B cell (primary cell): Measurements from ENCODE around the gene DYNC2H1. TPM values are rescaled to one million over a fixed set of nuclear protein-coding genes. Genes with fewer than 3 reads are reported as not detected.

ENCODE experiments used
- ATAC-seq: fragments of 200-7000 bp; cut with Tn5 transposase; one replicate; pipeline ENCODE4 v1.10.0; 2021; ENCODE audit warnings: low read depth, mild to moderate bottlenecking, moderate number of reproducible peaks, moderate library complexity
- CTCF ChIA-PET: fragments of 350-600 bp; sonication (Branson Sonifier 250); formaldehyde crosslinking; loops from one replicate; lab custom pipeline; 2021; ENCODE audit warnings: antibody characterized with exemption, inconsistent platforms; lab: Charles Lee
- POLR2A ChIA-PET: fragments of 350-600 bp; sonication (Branson Sonifier 250); formaldehyde crosslinking; loops from one replicate; lab custom pipeline; 2021; ENCODE audit warnings: antibody characterized with exemption; lab: Charles Lee
- DNase-seq: peaks from one replicate; pipeline ENCODE4 v3.0.0; 2013
- H2AFZ ChIP-seq: 2 replicates; pipeline ENCODE4 v1.6.1; 2012; ENCODE audit warnings: mild to moderate bottlenecking, low read depth, low read length; ENCODE audit not compliant: insufficient read depth, poor library complexity, severe bottlenecking
- H3K27ac ChIP-seq, 2 donors: 1 replicate in 1 of 2; 2 replicates in 1 of 2; pipeline ENCODE4 v1.5.1; 2012 to 2013; ENCODE audit warnings: low read length in 2 of 2, mild to moderate bottlenecking in 2 of 2, moderate library complexity in 1 of 2
- H3K27me3 ChIP-seq, 4 experiments: fragments of 200-600 bp in 1 of 4; sonication (generic) in 1 of 4; replicated peaks in 1 of 4; 1 replicate in 2 of 4; 2 replicates in 2 of 4; pipeline versions ENCODE4 v1.6.1 to v1.7.0; 2013 to 2016; ENCODE audit warnings: low read length in 3 of 4, mild to moderate bottlenecking in 2 of 4, mixed read lengths in 1 of 4, moderate library complexity in 1 of 4; ENCODE audit not compliant: insufficient read depth in 4 of 4, control insufficient read depth in 3 of 4; ENCODE audit errors: control extremely low read depth in 1 of 4
- H3K36me3 ChIP-seq, 2 experiments: replicated peaks in 1 of 2; 1 replicate in 1 of 2; 2 replicates in 1 of 2; pipeline versions ENCODE4 v1.6.1 to v1.7.1; 2013; ENCODE audit warnings: low read length in 1 of 2; ENCODE audit not compliant: insufficient read depth in 2 of 2, control insufficient read depth in 1 of 2; ENCODE audit errors: control extremely low read depth in 1 of 2, extremely low read depth in 1 of 2
- H3K4me1 ChIP-seq, 2 donors: fragments of 200-600 bp in 1 of 2; sonication (generic) in 1 of 2; 1 replicate in 1 of 2; 2 replicates in 1 of 2; pipeline versions ENCODE4 v1.5.1 to v1.6.1; 2013 to 2017; ENCODE audit warnings: low read length in 2 of 2; ENCODE audit not compliant: control insufficient read depth in 2 of 2, insufficient read depth in 2 of 2
- H3K4me2 ChIP-seq: replicated peaks from 2 replicates; pipeline ENCODE3; 2012; ENCODE audit warnings: mild to moderate bottlenecking, low read depth, low read length; ENCODE audit not compliant: poor library complexity, severe bottlenecking
- H3K4me3 ChIP-seq, 5 experiments: fragments of 200-600 bp in 1 of 5; sonication (generic) in 1 of 5; 1 replicate in 3 of 5; 2 replicates in 2 of 5; pipeline versions ENCODE4 v1.5.1 to v1.7.0; 2011 to 2016; ENCODE audit warnings: low read length in 4 of 5, mild to moderate bottlenecking in 4 of 5, low read depth in 2 of 5, control low read depth in 1 of 5, moderate library complexity in 1 of 5; ENCODE audit not compliant: insufficient read depth in 1 of 5; ENCODE audit errors: control extremely low read depth in 1 of 5, extremely low read depth in 1 of 5
- H3K79me2 ChIP-seq: fragments of 200-600 bp; sonication (generic); one replicate; pipeline ENCODE4 v1.6.0; 2016; ENCODE audit warnings: low read length; ENCODE audit not compliant: control insufficient read depth, insufficient read depth
- H3K9ac ChIP-seq: fragments of 200-600 bp; sonication (generic); 2 replicates; pipeline ENCODE4 v1.6.1; 2017; ENCODE audit warnings: mild to moderate bottlenecking, low read length, moderate library complexity
- H3K9me3 ChIP-seq, 3 donors: one replicate each; pipeline versions ENCODE4 v1.6.1 to v1.7.1; 2013; ENCODE audit warnings: low read length in 2 of 3; ENCODE audit not compliant: control insufficient read depth in 2 of 3, insufficient read depth in 1 of 3; ENCODE audit errors: control extremely low read depth in 1 of 3
- H4K20me1 ChIP-seq: 2 replicates; pipeline ENCODE4 v1.6.0; 2012; ENCODE audit warnings: mild to moderate bottlenecking, low read length; ENCODE audit not compliant: insufficient read depth, control insufficient read depth, poor library complexity, severe bottlenecking
- H3K27ac Mint-ChIP-seq: one replicate; pipeline ENCODE4 v1.8.0; 2021; ENCODE audit warnings: mixed read lengths
- H3K27me3 Mint-ChIP-seq: one replicate; pipeline ENCODE4 v1.8.0; 2021; ENCODE audit warnings: mixed read lengths
- H3K4me1 Mint-ChIP-seq: one replicate; pipeline ENCODE4 v1.8.0; 2021; ENCODE audit warnings: mixed read lengths
- H3K4me3 Mint-ChIP-seq: one replicate; pipeline ENCODE4 v1.8.0; 2021; ENCODE audit warnings: mixed read lengths
- H3K9me3 Mint-ChIP-seq: one replicate; pipeline ENCODE4 v1.8.0; 2022; ENCODE audit warnings: mixed read lengths; ENCODE audit not compliant: insufficient read depth
- EZH2 ChIP-seq: IDR thresholded peaks from 2 replicates; pipeline ENCODE4 v1.6.1; 2012; ENCODE audit warnings: borderline replicate concordance, low read depth, mild to moderate bottlenecking, moderate library complexity, low read length; ENCODE audit not compliant: insufficient read depth, poor library complexity, severe bottlenecking
- WGBS: methylation state at CpG from one replicate; pipeline ENCODE4 v1.1.5; 2013; ENCODE audit warnings: missing lambda C conversion rate; ENCODE audit not compliant: insufficient coverage; 5-methylcytosine and 5-hydroxymethylcytosine counted together
- intact Hi-C: fragments of 100-400 bp; cut with micrococcal nuclease; formaldehyde crosslinking; loops from one replicate; pipeline ENCODE4 v1.10.0; 2022
- polyA plus RNA-seq: library from polyadenylated mRNA; depleted of rRNA; stranded (reverse); fragments of >200 nt; gene quantifications from 2 replicates; pipeline ENCODE4 v1.2.3, GENCODE V29; 2012
- total RNA-seq, 2 donors: library from RNA; stranded (reverse); fragments of 120-200 nt in 1 of 2; gene quantifications; 1 replicate in 1 of 2; 2 replicates in 1 of 2; pipeline versions ENCODE4 v1.2.3 to v1.2.4, GENCODE V29; 2013 to 2022
- TF ChIP-seq, protein P1 (sequence below): fragments of 200-600 bp; IDR thresholded peaks from one replicate; pipeline ENCODE4 v1.8.0; 2022; ENCODE audit warnings: antibody characterized with exemption, mild to moderate bottlenecking

Gene DYNC2H1
- total and polyA plus RNA-seq, 2 donors (not counting 1 experiment from before 2014, with no cell fraction given) = 0.92 to 7.8 TPM

DNA sequence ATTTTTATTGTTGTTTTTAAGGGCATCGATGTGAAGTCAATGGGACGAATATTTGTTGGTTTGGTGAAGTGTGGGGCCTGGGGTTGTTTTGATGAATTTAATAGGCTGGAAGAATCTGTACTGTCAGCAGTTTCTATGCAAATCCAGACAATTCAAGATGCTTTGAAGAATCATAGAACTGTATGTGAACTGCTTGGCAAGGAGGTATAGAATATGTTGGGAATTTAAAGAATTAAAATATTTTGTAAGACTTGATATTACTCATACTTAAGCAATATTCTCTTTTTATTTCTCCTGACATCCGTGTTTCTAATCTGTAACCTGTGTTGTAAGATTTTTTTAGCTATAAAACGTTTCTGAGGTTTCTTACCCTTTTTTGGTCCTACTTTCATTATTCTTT, 61.6 kb downstream of the DYNC2H1 start:
- no peaks in the 10 kb centered on the region for H3K4me1 ChIP-seq
- no peaks in the 10 kb centered on the region for H3K4me1 Mint-ChIP-seq
- H4K20me1 ChIP-seq = no peaks in the 10 kb centered on the region
- no peaks in the 10 kb centered on the region for H3K27me3 Mint-ChIP-seq
- H3K9ac ChIP-seq = no peak overlapping the region
- H2AFZ ChIP-seq = no peak overlapping the region
- H3K9me3 ChIP-seq = no peaks in the 10 kb centered on the region
- CTCF ChIA-PET = no interaction called here
- POLR2A ChIA-PET = no interaction called here
- no peaks in the 10 kb centered on the region for H3K79me2 ChIP-seq
- no peaks in the 10 kb centered on the region for H3K36me3 ChIP-seq
- H3K27me3 ChIP-seq = no peaks in the 10 kb centered on the region
- H3K4me3 ChIP-seq = no peak overlapping the region
- TF ChIP-seq EZH2 = no peak
- TF ChIP-seq, protein P1, sequence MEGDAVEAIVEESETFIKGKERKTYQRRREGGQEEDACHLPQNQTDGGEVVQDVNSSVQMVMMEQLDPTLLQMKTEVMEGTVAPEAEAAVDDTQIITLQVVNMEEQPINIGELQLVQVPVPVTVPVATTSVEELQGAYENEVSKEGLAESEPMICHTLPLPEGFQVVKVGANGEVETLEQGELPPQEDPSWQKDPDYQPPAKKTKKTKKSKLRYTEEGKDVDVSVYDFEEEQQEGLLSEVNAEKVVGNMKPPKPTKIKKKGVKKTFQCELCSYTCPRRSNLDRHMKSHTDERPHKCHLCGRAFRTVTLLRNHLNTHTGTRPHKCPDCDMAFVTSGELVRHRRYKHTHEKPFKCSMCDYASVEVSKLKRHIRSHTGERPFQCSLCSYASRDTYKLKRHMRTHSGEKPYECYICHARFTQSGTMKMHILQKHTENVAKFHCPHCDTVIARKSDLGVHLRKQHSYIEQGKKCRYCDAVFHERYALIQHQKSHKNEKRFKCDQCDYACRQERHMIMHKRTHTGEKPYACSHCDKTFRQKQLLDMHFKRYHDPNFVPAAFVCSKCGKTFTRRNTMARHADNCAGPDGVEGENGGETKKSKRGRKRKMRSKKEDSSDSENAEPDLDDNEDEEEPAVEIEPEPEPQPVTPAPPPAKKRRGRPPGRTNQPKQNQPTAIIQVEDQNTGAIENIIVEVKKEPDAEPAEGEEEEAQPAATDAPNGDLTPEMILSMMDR = no peak
- intact Hi-C loops = no loop called here
- H3K9me3 Mint-ChIP-seq = no peaks in the 10 kb centered on the region
- DNase-seq (no peak), ATAC-seq (no peak)
- H3K4me2 ChIP-seq = no peak overlapping the region
- no peak overlapping the region for H3K4me3 Mint-ChIP-seq
- no peak overlapping the region for H3K27ac Mint-ChIP-seq
- no peak overlapping the region for H3K27ac ChIP-seq
- WGBS = no CpG with 5 or more reads among the region's 4 CpGs

DNA sequence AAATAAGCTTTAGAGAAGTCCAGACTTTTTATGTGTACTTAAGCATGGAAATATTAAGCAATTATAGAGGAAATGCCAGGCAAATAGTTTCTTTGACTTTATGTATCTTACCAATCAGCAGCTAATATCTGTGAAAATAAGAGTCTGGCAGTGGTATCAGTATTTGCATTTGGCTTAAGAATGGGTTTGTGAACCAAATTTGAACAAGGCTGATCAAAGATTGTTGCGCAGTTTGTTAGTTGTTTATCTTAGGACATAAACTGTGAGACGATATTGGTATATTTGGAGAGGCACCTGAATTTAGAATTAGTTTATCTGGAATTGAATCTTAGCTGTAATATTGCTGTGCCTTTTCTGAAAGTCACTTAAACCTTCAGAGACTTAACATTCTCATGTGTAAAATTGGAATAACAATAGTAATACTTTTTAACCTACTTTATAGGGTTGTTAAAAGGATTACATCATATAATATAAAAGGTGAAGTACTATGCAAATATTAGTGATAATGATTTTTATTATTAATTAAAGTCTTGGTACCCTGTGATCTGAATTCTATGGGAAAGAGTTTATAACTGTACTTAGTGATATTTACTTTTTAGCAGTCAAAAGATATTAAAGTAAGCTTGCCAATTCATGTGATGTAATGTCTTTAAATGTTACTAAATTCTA, 66.4 kb downstream of the DYNC2H1 start:
- H2AFZ ChIP-seq = no peak overlapping the region
- Mint-ChIP-seq H3K27ac (no peak overlapping the region), H3K4me3 (no peak overlapping the region), H3K27me3 (no peaks in the 10 kb centered on the region), H3K9me3 (no peaks in the 10 kb centered on the region), H3K4me1 (no peaks in the 10 kb centered on the region)
- H3K36me3 ChIP-seq = no peaks in the 10 kb centered on the region
- POLR2A ChIA-PET = no interaction called here
- H3K4me2 ChIP-seq = no peak overlapping the region
- H3K79me2 ChIP-seq = no peaks in the 10 kb centered on the region
- no peak overlapping the region for H3K4me3 ChIP-seq
- ATAC-seq (no peak), DNase-seq (no peak)
- no peak overlapping the region for H3K27ac ChIP-seq
- CTCF ChIA-PET = no interaction called here
- no peak overlapping the region for H3K9ac ChIP-seq
- H4K20me1 ChIP-seq = no peaks in the 10 kb centered on the region
- H3K4me1 ChIP-seq = no peaks in the 10 kb centered on the region
- no peaks in the 10 kb centered on the region for H3K9me3 ChIP-seq
- no peaks in the 10 kb centered on the region for H3K27me3 ChIP-seq
- 100% methylated on average over 1 of the region's 2 CpGs for WGBS
- intact Hi-C loops = no loop called here
- TF ChIP-seq, protein P1 = no peak
- no peak for TF ChIP-seq EZH2
